ENCODE measurements around the gene RBM6. TPM values are rescaled to one million over a fixed set of nuclear protein-coding genes. Genes with fewer than 3 reads are reported as not detected.

Gene RBM6
- total RNA-seq, 2 donors from 2014 or later: 123 to 146 TPM

DNA sequence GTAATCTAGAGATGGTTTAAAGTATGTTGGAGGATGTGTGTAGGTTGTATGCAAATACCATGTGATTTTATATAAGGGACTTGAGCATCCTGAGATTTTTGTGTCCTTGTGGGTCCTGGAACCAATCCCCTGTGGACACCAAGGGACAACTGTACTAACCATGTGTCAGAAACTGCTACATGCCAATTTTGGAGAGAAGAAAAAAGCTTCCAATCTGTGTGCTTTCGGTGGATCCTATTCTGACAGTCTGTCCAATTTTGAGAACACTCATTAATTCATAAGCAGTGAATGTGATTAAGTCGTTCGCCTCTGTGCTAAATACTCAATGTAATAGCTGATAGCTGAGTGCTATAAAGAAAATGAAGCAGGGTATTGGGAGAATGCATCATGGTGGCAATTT is 61.6 kb downstream of the RBM6 start:
- no peak for DNase-seq
- no peak for ATAC-seq
- Histone ChIP-seq H3K27ac (no peak overlapping the region), H3K36me3 (replicated peaks in 1 of 2; ENCODE audit: insufficient read depth in 1 of 2, low read depth in 2 of 2) (peaks cover 0 to 3% of the 10 kb centered on the region in 2 donors), H3K9me3 (no peaks in the 10 kb centered on the region), H3K4me3 (no peak overlapping the region), H3K27me3 (no peaks in the 10 kb centered on the region), H3K4me1 (no peaks in the 10 kb centered on the region)
- WGBS, 2 donors: 95% methylated on average over 3 of the region's 3 CpGs
- no peak for TF ChIP-seq POLR2A (IDR thresholded peaks at IDR 0.05)
- TF ChIP-seq, protein P1, sequence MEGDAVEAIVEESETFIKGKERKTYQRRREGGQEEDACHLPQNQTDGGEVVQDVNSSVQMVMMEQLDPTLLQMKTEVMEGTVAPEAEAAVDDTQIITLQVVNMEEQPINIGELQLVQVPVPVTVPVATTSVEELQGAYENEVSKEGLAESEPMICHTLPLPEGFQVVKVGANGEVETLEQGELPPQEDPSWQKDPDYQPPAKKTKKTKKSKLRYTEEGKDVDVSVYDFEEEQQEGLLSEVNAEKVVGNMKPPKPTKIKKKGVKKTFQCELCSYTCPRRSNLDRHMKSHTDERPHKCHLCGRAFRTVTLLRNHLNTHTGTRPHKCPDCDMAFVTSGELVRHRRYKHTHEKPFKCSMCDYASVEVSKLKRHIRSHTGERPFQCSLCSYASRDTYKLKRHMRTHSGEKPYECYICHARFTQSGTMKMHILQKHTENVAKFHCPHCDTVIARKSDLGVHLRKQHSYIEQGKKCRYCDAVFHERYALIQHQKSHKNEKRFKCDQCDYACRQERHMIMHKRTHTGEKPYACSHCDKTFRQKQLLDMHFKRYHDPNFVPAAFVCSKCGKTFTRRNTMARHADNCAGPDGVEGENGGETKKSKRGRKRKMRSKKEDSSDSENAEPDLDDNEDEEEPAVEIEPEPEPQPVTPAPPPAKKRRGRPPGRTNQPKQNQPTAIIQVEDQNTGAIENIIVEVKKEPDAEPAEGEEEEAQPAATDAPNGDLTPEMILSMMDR (IDR thresholded peaks at IDR 0.05): no peak
- intact Hi-C loops (cut with DNase I): no loop called here

DNA sequence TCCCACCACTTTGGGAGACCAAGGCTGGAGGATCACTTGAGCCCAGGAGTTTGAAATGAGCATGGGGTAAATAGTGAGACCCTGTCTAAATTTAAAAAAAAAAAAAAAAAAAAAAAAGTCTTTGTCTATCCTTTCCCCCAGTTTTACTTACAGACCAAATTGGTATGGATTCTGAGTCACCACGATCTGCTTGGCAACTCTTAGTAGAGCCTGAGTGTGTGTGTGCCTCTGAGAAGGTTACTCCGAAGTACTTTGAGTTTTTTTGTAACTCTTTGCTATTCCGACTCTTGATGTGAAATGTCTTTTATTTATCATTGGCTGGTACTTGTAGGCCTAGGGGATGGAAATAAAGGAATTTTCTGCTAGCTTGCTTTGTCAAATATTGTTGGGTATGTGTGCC is 63.3 kb downstream of the RBM6 start:
- intact Hi-C loops (cut with DNase I): no loop called here
- peaks cover 0 to 3% of the 10 kb centered on the region in 2 donors for H3K36me3 ChIP-seq (replicated peaks in 1 of 2; ENCODE audit: insufficient read depth in 1 of 2, low read depth in 2 of 2)
- H3K9me3 ChIP-seq: no peaks in the 10 kb centered on the region
- no peak overlapping the region for H3K27ac ChIP-seq
- TF ChIP-seq, protein P1 (IDR thresholded peaks at IDR 0.05): no peak
- no peak for TF ChIP-seq POLR2A (IDR thresholded peaks at IDR 0.05)
- ATAC-seq: no peak
- H3K27me3 ChIP-seq: no peaks in the 10 kb centered on the region
- WGBS, 2 donors: 91 to 93% methylated on average over 3 of the region's 3 CpGs
- no peak overlapping the region for H3K4me3 ChIP-seq
- H3K4me1 ChIP-seq: no peaks in the 10 kb centered on the region
- no peak for DNase-seq

DNA sequence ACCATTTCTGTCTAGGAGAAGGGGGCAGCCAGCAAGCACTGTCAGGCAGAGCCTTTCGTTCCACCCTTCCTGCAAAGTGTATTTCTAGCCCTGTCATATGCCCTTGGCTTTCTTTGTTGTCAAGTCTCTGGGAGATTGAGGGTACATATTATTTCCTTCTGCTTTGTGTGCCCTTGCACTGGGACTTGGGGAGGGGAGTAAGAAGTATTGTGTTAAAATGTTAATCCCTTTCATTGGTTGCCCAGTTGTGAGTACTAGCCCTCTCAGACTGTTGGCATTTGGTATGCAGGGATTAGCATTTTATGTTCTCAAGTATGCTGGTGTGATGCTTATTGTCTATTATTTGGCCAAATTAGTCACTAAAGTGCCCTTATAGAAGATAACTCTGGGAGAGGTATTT is 63.9 kb downstream of the RBM6 start:
- ATAC-seq: no peak
- no peaks in the 10 kb centered on the region for H3K4me1 ChIP-seq
- no peak overlapping the region for H3K4me3 ChIP-seq
- no peak for DNase-seq
- intact Hi-C loops (cut with DNase I): no loop called here
- H3K27ac ChIP-seq: no peak overlapping the region
- peaks cover 0 to 3% of the 10 kb centered on the region in 2 donors for H3K36me3 ChIP-seq (replicated peaks in 1 of 2; ENCODE audit: insufficient read depth in 1 of 2, low read depth in 2 of 2)
- 0 to 45% methylated on average over 1 of the region's 1 CpG for WGBS, 2 donors
- TF ChIP-seq POLR2A (IDR thresholded peaks at IDR 0.05): no peak
- TF ChIP-seq, protein P1 (IDR thresholded peaks at IDR 0.05): no peak
- H3K9me3 ChIP-seq: no peaks in the 10 kb centered on the region
- no peaks in the 10 kb centered on the region for H3K27me3 ChIP-seq

DNA sequence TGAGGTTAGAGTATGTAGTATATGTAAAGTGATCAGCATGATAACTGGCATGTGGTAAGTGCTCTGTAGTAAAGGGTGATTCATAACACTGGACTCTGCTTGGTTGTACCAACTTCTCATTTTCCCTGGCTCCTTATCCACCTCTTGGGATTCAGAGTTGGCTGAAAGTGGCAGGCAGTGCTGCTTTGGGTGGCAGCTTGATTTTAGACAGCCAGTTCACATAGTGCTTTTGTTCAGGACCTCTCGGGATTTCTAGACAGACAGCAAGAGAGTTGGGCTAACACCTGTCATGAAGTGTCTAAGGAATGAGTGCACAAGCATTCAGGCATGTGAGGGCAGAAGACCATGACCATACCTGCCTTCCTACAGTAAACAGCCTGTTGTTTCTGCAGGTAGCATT is 69.0 kb downstream of the RBM6 start:
- peaks cover 0 to 2% of the 10 kb centered on the region in 2 donors for H3K36me3 ChIP-seq (replicated peaks in 1 of 2; ENCODE audit: insufficient read depth in 1 of 2, low read depth in 2 of 2)
- H3K9me3 ChIP-seq: no peaks in the 10 kb centered on the region
- no peaks in the 10 kb centered on the region for H3K4me1 ChIP-seq
- ATAC-seq (no peak), DNase-seq (no peak)
- H3K27ac ChIP-seq: no peak overlapping the region
- 89 to 100% methylated on average over 1 of the region's 1 CpG for WGBS, 2 donors
- H3K4me3 ChIP-seq: no peak overlapping the region
- no peaks in the 10 kb centered on the region for H3K27me3 ChIP-seq
- intact Hi-C loops (cut with DNase I): no loop called here
- TF ChIP-seq, protein P1 (IDR thresholded peaks at IDR 0.05): no peak
- TF ChIP-seq POLR2A (IDR thresholded peaks at IDR 0.05): no peak

DNA sequence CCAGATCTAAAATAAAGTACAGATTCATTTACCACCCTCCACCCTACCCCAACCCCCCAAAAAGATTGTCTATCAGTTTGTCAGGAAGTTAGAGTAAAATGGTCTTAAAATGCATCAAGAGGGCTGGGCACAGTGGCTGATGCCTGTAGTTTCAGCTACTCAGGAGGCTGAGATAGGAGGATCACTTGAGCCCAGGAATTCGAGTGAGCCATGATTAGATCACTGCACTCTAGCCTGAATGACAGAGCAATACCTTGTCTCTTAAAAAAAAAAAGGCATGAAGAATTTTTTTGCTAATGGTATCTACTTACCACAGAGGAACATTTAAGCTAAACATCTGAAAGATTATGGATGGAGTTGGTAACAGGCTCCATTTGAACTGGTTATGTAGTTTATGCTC is 71.0 kb downstream of the RBM6 start:
- 82 to 95% methylated on average over 1 of the region's 1 CpG for WGBS, 2 donors
- ATAC-seq (no peak), DNase-seq (no peak)
- no peak for TF ChIP-seq POLR2A (IDR thresholded peaks at IDR 0.05)
- TF ChIP-seq, protein P1 (IDR thresholded peaks at IDR 0.05): no peak
- H3K27ac ChIP-seq: no peak overlapping the region
- H3K36me3 ChIP-seq (replicated peaks in 1 of 2; ENCODE audit: insufficient read depth in 1 of 2, low read depth in 2 of 2): peaks cover 0 to 2% of the 10 kb centered on the region in 2 donors
- no peaks in the 10 kb centered on the region for H3K27me3 ChIP-seq
- H3K9me3 ChIP-seq: no peaks in the 10 kb centered on the region
- intact Hi-C loops (cut with DNase I): no loop called here
- H3K4me3 ChIP-seq: no peak overlapping the region
- no peaks in the 10 kb centered on the region for H3K4me1 ChIP-seq

All from body of pancreas (tissue), 4 donors.